SK-N-SH (cell line): Measurements from ENCODE around the gene ZSCAN20. TPM values are rescaled to one million over a fixed set of nuclear protein-coding genes. Genes with fewer than 3 reads are reported as not detected.

ENCODE experiments used
- CTCF ChIA-PET: fragments of 300-600, 350-600 bp; formaldehyde crosslinking; extraction: SDS; loops from one replicate; lab custom pipeline; 2021; lab: Yijun Ruan, JAX
- POLR2A ChIA-PET: fragments of 350-600 bp; sonication (Branson Sonifier 250); formaldehyde crosslinking; extraction: SDS; loops from one replicate; lab custom pipeline; 2020; ENCODE audit warnings: antibody characterized with exemption, inconsistent platforms; lab: Yijun Ruan, JAX
- DNase-seq: peaks from one replicate; pipeline ENCODE4 v3.0.0; 2012
- H2AFZ ChIP-seq: fragments of 200-600 bp; sonication (generic); 2 replicates; pipeline ENCODE4 v1.8.1; 2016; ENCODE audit warnings: antibody characterized with exemption, mild to moderate bottlenecking, low read depth
- H3F3A ChIP-seq: fragments of 200-600 bp; sonication (generic); replicated peaks from 2 replicates; pipeline ENCODE3; 2016; ENCODE audit warnings: antibody characterized with exemption, mild to moderate bottlenecking; ENCODE audit not compliant: insufficient read depth
- H3K27ac ChIP-seq, 2 experiments: fragments of 200-500 bp in 1 of 2; fragments of 200-600 bp in 1 of 2; sonication (Bioruptor generic) in 1 of 2; sonication (generic), shearing (Covaris generic) in 1 of 2; 2 replicates each; pipeline versions ENCODE4 v1.5.1 to v1.6.1; 2014 to 2016; ENCODE audit warnings: low read depth in 2 of 2, inconsistent platforms in 1 of 2, low read length in 1 of 2, mild to moderate bottlenecking in 1 of 2, mixed read lengths in 1 of 2
- H3K27me3 ChIP-seq: fragments of 200-600 bp; sonication (generic), shearing (Covaris generic); 2 replicates; pipeline ENCODE4 v1.6.1; 2016; ENCODE audit warnings: mixed run types; ENCODE audit not compliant: insufficient read depth
- H3K36me3 ChIP-seq, 2 experiments: fragments of 200-500 bp in 1 of 2; fragments of 200-600 bp in 1 of 2; sonication (Bioruptor generic) in 1 of 2; sonication (generic) in 1 of 2; replicated peaks in 1 of 2; 2 replicates each; pipeline versions ENCODE3 to v1.5.1; 2014 to 2016; ENCODE audit warnings: low read length in 1 of 2, mild to moderate bottlenecking in 1 of 2; ENCODE audit not compliant: insufficient read depth in 2 of 2, control insufficient read depth in 1 of 2
- H3K4me1 ChIP-seq, 2 experiments: fragments of 200-500 bp in 1 of 2; fragments of 200-600 bp in 1 of 2; sonication (Bioruptor generic) in 1 of 2; sonication (generic), shearing (Covaris generic) in 1 of 2; 2 replicates each; pipeline versions ENCODE4 v1.5.1 to v1.6.1; 2014 to 2016; ENCODE audit warnings: low read depth in 1 of 2, low read length in 1 of 2, mixed run types in 1 of 2; ENCODE audit not compliant: insufficient read depth in 2 of 2, control insufficient read depth in 1 of 2
- H3K4me2 ChIP-seq: fragments of 200-600 bp; sonication (generic), shearing (Covaris generic); 2 replicates; pipeline ENCODE4 v1.6.1; 2017; ENCODE audit warnings: mixed run types
- H3K4me3 ChIP-seq, 2 experiments: fragments of 200-500 bp in 1 of 2; fragments of 200-600 bp in 1 of 2; sonication (Bioruptor generic) in 1 of 2; sonication (generic), shearing (Covaris generic) in 1 of 2; 2 replicates each; pipeline versions ENCODE4 v1.5.1 to v1.8.1; 2014 to 2016; ENCODE audit warnings: low read depth in 2 of 2, inconsistent platforms in 1 of 2, low read length in 1 of 2, mild to moderate bottlenecking in 1 of 2, mixed read lengths in 1 of 2, moderate library complexity in 1 of 2
- H3K79me2 ChIP-seq: fragments of 200-600 bp; sonication (generic); 2 replicates; pipeline ENCODE4 v1.8.1; 2017; ENCODE audit warnings: mild to moderate bottlenecking; ENCODE audit not compliant: insufficient read depth
- H3K9ac ChIP-seq: fragments of 200-600 bp; sonication (generic); 2 replicates; pipeline ENCODE4 v1.6.1; 2017; ENCODE audit warnings: mixed run types
- H3K9me2 ChIP-seq: fragments of 200-600 bp; sonication (generic); 2 replicates; pipeline ENCODE4 v1.6.1; 2017; ENCODE audit warnings: mixed run types
- H3K9me3 ChIP-seq: fragments of 200-600 bp; sonication (generic); 2 replicates; pipeline ENCODE4 v1.6.1; 2017; ENCODE audit warnings: mixed run types, mild to moderate bottlenecking, moderate library complexity
- H4K20me1 ChIP-seq: fragments of 200-600 bp; sonication (generic); 2 replicates; pipeline ENCODE4 v1.6.1; 2017; ENCODE audit warnings: mild to moderate bottlenecking, mixed run types; ENCODE audit not compliant: insufficient read depth
- CHD2 ChIP-seq: fragments of 150-350 bp; IDR thresholded peaks from 2 replicates; pipeline ENCODE4 v1.6.1; 2018; ENCODE audit warnings: low read length; ENCODE audit not compliant: partially characterized antibody
- EP300 ChIP-seq, 2 experiments: IDR thresholded peaks; 2 replicates each; pipeline versions ENCODE4 v1.4.0 to v1.6.1; 2012; ENCODE audit warnings: borderline replicate concordance in 1 of 2, low read depth in 1 of 2, low read length in 1 of 2
- FOSL2 ChIP-seq: IDR thresholded peaks from 2 replicates; pipeline ENCODE4 v1.4.0; 2012; ENCODE audit warnings: low read depth, mild to moderate bottlenecking, moderate library complexity, borderline replicate concordance
- FOXJ3 ChIP-seq: sonication (generic); formaldehyde crosslinking; IDR thresholded peaks from 2 replicates; pipeline ENCODE4 v1.5.1; 2020; ENCODE audit warnings: mild to moderate bottlenecking, missing genetic modification reagents
- GABPA ChIP-seq: IDR thresholded peaks from 2 replicates; pipeline ENCODE4 v1.4.0; 2012; ENCODE audit warnings: low read depth, mild to moderate bottlenecking
- GATA2 ChIP-seq: sonication (generic); formaldehyde crosslinking; IDR thresholded peaks from 2 replicates; pipeline ENCODE4 v1.5.0; 2020; ENCODE audit warnings: mild to moderate bottlenecking, missing genetic modification reagents
- JUND ChIP-seq: IDR thresholded peaks from 2 replicates; pipeline ENCODE4 v1.4.0; 2012
- MEF2A ChIP-seq: IDR thresholded peaks from 2 replicates; pipeline ENCODE4 v1.4.0; 2012; ENCODE audit warnings: low read depth, borderline replicate concordance
- POLR2AphosphoS5 ChIP-seq: IDR thresholded peaks from 2 replicates; pipeline ENCODE4 v1.6.1; 2012; ENCODE audit warnings: low read depth, low read length
- RAD21 ChIP-seq: IDR thresholded peaks from 2 replicates; pipeline ENCODE4 v1.6.1; 2012; ENCODE audit warnings: mild to moderate bottlenecking, low read length
- RCOR1 ChIP-seq: fragments of 150-350 bp; IDR thresholded peaks from 2 replicates; pipeline ENCODE4 v1.6.1; 2017; ENCODE audit warnings: antibody characterized with exemption, low read length
- REST ChIP-seq: IDR thresholded peaks from 2 replicates; pipeline ENCODE4 v1.6.1; 2012; ENCODE audit warnings: mild to moderate bottlenecking, low read depth, low read length, moderate library complexity
- SMC3 ChIP-seq: IDR thresholded peaks from 2 replicates; pipeline ENCODE4 v1.6.1; 2012; ENCODE audit warnings: low read depth, low read length, improper control_type of control experiment
- TAF1 ChIP-seq: IDR thresholded peaks from 2 replicates; pipeline ENCODE4 v1.6.1; 2012; ENCODE audit warnings: low read depth, mild to moderate bottlenecking, low read length, moderate library complexity, borderline replicate concordance
- TCF12 ChIP-seq: IDR thresholded peaks from 2 replicates; pipeline ENCODE4 v1.4.0; 2012
- ZBTB33 ChIP-seq: IDR thresholded peaks from 2 replicates; pipeline ENCODE4 v1.4.0; 2012; ENCODE audit warnings: low read depth, borderline replicate concordance
- WGBS: methylation state at CpG from one replicate; pipeline ENCODE4 v1.1.6; 2017; ENCODE audit warnings: low lambda C conversion rate; 5-methylcytosine and 5-hydroxymethylcytosine counted together
- polyA plus RNA-seq, 3 experiments: library from polyadenylated mRNA; depleted of rRNA; stranded (reverse); fragments of >200 nt; gene quantifications; 2 replicates each; pipeline ENCODE4 v1.2.3, GENCODE V29; 2012
- TF ChIP-seq, protein P1 (sequence below): IDR thresholded peaks from 2 replicates; pipeline ENCODE4; 2012
- TF ChIP-seq, protein P2 (sequence below): fragments of 150-350 bp; IDR thresholded peaks from 2 replicates; pipeline ENCODE4 v1.6.1; 2017; ENCODE audit warnings: antibody characterized with exemption, low read length, low read depth, borderline replicate concordance

ZSCAN20 gene
- polyA plus RNA-seq, 1 of the 3 experiments (the other 2 are of a cell fraction), result 2.1 TPM

DNA sequence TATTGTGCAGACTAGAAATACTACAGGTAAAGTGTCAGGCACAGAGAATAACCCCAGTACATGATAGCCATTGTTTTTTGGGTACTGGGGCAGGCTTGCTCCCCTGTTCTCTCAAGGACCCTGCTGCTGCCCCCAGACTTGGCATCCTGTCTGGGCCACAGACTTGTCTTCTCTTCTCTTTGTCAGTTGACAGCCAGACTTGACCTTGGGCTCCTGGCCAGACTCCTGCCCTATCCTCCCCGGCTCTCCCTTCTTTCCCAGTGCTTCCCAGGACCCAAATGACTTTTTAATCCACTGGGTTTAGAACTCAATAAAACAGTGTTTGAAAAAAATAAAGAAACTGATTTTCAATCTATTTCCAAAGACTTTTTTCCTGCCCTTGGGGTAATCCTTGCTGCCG lies 43.2 kb downstream of the ZSCAN20 start:
- 68% methylated on average over 2 of the region's 2 CpGs for WGBS
- Histone ChIP-seq H3K9me2 (no peaks in the 10 kb centered on the region), H3K27ac (no peak overlapping the region), H3K36me3 (no peaks in the 10 kb centered on the region), H3K9ac (no peak overlapping the region), H4K20me1 (no peaks in the 10 kb centered on the region), H3K4me2 (no peak overlapping the region), H3K27me3 (no peaks in the 10 kb centered on the region), H3F3A (no peaks in the 10 kb centered on the region), H3K4me1 (no peaks in the 10 kb centered on the region; a peak in 1 of 4 replicates), H3K79me2 (no peaks in the 10 kb centered on the region), H2AFZ (no peak overlapping the region), H3K4me3 (no peak overlapping the region), H3K9me3 (no peaks in the 10 kb centered on the region)
- ChIA-PET CTCF (no interaction called here), POLR2A (no interaction called here)
- no peak for DNase-seq
- TF ChIP-seq ZBTB33 (no peak), EP300 (IDR thresholded peaks at IDR 0.05; ENCODE audit: borderline replicate concordance in 1 of 2, low read depth in 1 of 2, low read length in 1 of 2) (no peak), SMC3 (no peak), FOSL2 (no peak), FOXJ3 (CRISPR knock-in tag) (no peak), CHD2 (no peak), POLR2AphosphoS5 (no peak), RAD21 (no peak), REST (no peak), MEF2A (no peak), GATA2 (CRISPR knock-in tag) (no peak), TCF12 (no peak), RCOR1 (no peak), TAF1 (no peak), JUND (no peak), GABPA (no peak)
- TF ChIP-seq, protein P1, sequence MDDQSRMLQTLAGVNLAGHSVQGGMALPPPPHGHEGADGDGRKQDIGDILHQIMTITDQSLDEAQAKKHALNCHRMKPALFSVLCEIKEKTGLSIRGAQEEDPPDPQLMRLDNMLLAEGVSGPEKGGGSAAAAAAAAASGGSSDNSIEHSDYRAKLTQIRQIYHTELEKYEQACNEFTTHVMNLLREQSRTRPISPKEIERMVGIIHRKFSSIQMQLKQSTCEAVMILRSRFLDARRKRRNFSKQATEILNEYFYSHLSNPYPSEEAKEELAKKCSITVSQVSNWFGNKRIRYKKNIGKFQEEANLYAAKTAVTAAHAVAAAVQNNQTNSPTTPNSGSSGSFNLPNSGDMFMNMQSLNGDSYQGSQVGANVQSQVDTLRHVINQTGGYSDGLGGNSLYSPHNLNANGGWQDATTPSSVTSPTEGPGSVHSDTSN, result no peak
- TF ChIP-seq, protein P2, sequence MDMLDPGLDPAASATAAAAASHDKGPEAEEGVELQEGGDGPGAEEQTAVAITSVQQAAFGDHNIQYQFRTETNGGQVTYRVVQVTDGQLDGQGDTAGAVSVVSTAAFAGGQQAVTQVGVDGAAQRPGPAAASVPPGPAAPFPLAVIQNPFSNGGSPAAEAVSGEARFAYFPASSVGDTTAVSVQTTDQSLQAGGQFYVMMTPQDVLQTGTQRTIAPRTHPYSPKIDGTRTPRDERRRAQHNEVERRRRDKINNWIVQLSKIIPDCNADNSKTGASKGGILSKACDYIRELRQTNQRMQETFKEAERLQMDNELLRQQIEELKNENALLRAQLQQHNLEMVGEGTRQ, result no peak
